ENCODE measurements around the gene CCHCR1. TPM values are rescaled to one million over a fixed set of nuclear protein-coding genes. Genes with fewer than 3 reads are reported as not detected.

The CCHCR1 gene
- total RNA-seq, 1 donor from 2014 or later, result 21.7 TPM

DNA sequence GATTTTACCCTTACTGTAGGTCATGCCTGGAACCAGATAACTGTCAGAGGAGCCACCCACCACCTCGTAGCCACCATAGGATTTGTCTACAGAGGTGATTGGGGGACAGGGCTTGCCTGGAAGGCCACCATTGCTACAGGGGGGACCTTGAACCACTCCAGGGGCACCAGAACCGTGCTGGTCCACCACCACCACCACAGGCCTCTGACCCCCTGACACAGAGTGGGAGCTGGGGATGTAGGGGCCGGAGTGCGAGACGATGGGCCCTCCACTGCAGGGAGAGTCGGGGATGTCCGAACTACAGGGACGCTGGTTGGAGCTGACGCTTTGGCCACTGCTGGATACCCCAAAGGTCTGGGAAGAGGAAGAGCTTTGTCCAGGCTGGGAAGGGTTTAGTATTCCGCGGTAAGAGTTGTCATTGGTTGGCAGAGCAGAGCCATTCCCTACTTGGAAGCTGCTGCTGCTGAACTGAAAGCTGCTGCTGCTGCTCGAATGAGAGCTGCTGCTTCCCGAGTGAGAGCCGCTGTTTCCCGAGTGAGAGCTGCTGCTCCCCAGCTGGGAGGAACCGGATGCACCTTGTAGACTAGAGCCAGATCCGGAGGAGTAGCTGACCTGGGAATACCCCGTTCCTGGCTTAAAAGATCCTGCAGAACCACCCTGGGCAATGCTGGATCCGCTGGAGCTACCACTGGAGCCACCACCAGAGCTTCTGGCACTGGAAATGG, 40.8 kb downstream of the CCHCR1 start:
- DNase-seq (ENCODE audit: low spot score), result no peak
- no peaks in the 10 kb centered on the region for H3K36me3 Mint-ChIP-seq (ENCODE audit: low read depth, unreplicated experiment)
- no peak overlapping the region for H3K4me3 Mint-ChIP-seq (ENCODE audit: unreplicated experiment)
- H3K4me1 Mint-ChIP-seq (ENCODE audit: unreplicated experiment), result peaks cover 12% of the 10 kb centered on the region
- TF ChIP-seq, protein P1, sequence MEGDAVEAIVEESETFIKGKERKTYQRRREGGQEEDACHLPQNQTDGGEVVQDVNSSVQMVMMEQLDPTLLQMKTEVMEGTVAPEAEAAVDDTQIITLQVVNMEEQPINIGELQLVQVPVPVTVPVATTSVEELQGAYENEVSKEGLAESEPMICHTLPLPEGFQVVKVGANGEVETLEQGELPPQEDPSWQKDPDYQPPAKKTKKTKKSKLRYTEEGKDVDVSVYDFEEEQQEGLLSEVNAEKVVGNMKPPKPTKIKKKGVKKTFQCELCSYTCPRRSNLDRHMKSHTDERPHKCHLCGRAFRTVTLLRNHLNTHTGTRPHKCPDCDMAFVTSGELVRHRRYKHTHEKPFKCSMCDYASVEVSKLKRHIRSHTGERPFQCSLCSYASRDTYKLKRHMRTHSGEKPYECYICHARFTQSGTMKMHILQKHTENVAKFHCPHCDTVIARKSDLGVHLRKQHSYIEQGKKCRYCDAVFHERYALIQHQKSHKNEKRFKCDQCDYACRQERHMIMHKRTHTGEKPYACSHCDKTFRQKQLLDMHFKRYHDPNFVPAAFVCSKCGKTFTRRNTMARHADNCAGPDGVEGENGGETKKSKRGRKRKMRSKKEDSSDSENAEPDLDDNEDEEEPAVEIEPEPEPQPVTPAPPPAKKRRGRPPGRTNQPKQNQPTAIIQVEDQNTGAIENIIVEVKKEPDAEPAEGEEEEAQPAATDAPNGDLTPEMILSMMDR (IDR thresholded peaks at IDR 0.05; ENCODE audit: unreplicated experiment), result no peak
- no peaks in the 10 kb centered on the region for H3K9me3 Mint-ChIP-seq (ENCODE audit: unreplicated experiment)
- H3K27me3 Mint-ChIP-seq (ENCODE audit: unreplicated experiment), result peaks cover 15% of the 10 kb centered on the region
- H3K27ac Mint-ChIP-seq (ENCODE audit: unreplicated experiment), result no peak overlapping the region

GRCh38 chr6:31115941-31116560, 41.6 kb downstream of the CCHCR1 start:
- TF ChIP-seq, protein P1 (IDR thresholded peaks at IDR 0.05; ENCODE audit: unreplicated experiment), result no peak
- H3K36me3 Mint-ChIP-seq (ENCODE audit: low read depth, unreplicated experiment), result no peaks in the 10 kb centered on the region
- H3K4me3 Mint-ChIP-seq (ENCODE audit: unreplicated experiment), result no peak overlapping the region
- DNase-seq (ENCODE audit: low spot score), result no peak
- no peaks in the 10 kb centered on the region for H3K9me3 Mint-ChIP-seq (ENCODE audit: unreplicated experiment)
- H3K27ac Mint-ChIP-seq (ENCODE audit: unreplicated experiment), result no peak overlapping the region
- peaks cover 12% of the 10 kb centered on the region for H3K4me1 Mint-ChIP-seq (ENCODE audit: unreplicated experiment)
- H3K27me3 Mint-ChIP-seq (ENCODE audit: unreplicated experiment), result peaks cover 16% of the 10 kb centered on the region

GRCh38 chr6:31114970-31115849, 42.4 kb downstream of the CCHCR1 start:
- TF ChIP-seq, protein P1 (IDR thresholded peaks at IDR 0.05; ENCODE audit: unreplicated experiment), result no peak

GRCh38 chr6:31114541-31114878, 43.1 kb downstream of the CCHCR1 start, which contains the start of gene PSORS1C1:
Gene PSORS1C1, plus strand, starts transcription at chr6:31114800. Its CDS starts 14,833 bp downstream, at chr6:31129633.
- Mint-ChIP-seq H3K9me3 (ENCODE audit: unreplicated experiment) (no peaks in the 10 kb centered on the region), H3K4me1 (ENCODE audit: unreplicated experiment) (peaks cover 12% of the 10 kb centered on the region), H3K27me3 (ENCODE audit: unreplicated experiment) (peaks cover 21% of the 10 kb centered on the region), H3K27ac (ENCODE audit: unreplicated experiment) (peak within 1 kb of the TSS; percentile 82), H3K4me3 (ENCODE audit: unreplicated experiment) (no peak within 1 kb of the TSS), H3K36me3 (ENCODE audit: low read depth, unreplicated experiment) (no peaks in the 10 kb centered on the region)
- TF ChIP-seq, protein P1 (IDR thresholded peaks at IDR 0.05; ENCODE audit: unreplicated experiment), result no peak
- DNase-seq (ENCODE audit: low spot score), result no peak

More at GRCh38 chr6:31114970-31115849, 42.4 kb downstream of the CCHCR1 start:
- DNase-seq (ENCODE audit: low spot score), result no peak
- Mint-ChIP-seq H3K36me3 (ENCODE audit: low read depth, unreplicated experiment) (no peaks in the 10 kb centered on the region), H3K27me3 (ENCODE audit: unreplicated experiment) (peaks cover 17% of the 10 kb centered on the region), H3K4me1 (ENCODE audit: unreplicated experiment) (peaks cover 12% of the 10 kb centered on the region), H3K27ac (ENCODE audit: unreplicated experiment) (peak overlapping the region; percentile 82), H3K4me3 (ENCODE audit: unreplicated experiment) (no peak overlapping the region), H3K9me3 (ENCODE audit: unreplicated experiment) (no peaks in the 10 kb centered on the region)
